H1 (cell line): ENCODE data around the gene EGFLAM. TPM values are rescaled to one million over a fixed set of nuclear protein-coding genes. Genes with fewer than 3 reads are reported as not detected.

Experiments used
- CHD7 ChIP-seq: fragments of 300-600 bp; sonication (generic); IDR thresholded peaks from 2 replicates; pipeline ENCODE4 v1.7.1; 2012; ENCODE audit warnings: low read length, moderate library complexity, mild to moderate bottlenecking, inconsistent platforms; ENCODE audit not compliant: insufficient replicate concordance
- polyA plus RNA-seq, 7 experiments: library from polyadenylated mRNA; depleted of rRNA in 3 of 7; stranded (reverse) in 5 of 7; unstranded in 2 of 7; fragments of >200 nt in 5 of 7; fragments of 200-250 nt in 2 of 7; gene quantifications; 1 replicate in 5 of 7; 2 replicates in 1 of 7; 4 replicates in 1 of 7; pipeline versions ENCODE4 v1.2.1 to v1.2.3, GENCODE V29; 2011 to 2013; ENCODE audit warnings: missing spikeins in 2 of 7, mixed read lengths in 2 of 7
- total RNA-seq: library from RNA; stranded (reverse); fragmentation: NEBNext Ultra II Directional; extraction: Animal tissue kit (Norgen Biotek cat#: 25700); gene quantifications from 2 replicates; pipeline ENCODE4 v1.2.1, GENCODE V29; 2021

The EGFLAM gene
- total and polyA plus RNA-seq, 2 of the 8 experiments (the other 6 are each of a cell fraction or from before 2014, with no cell fraction given), result 0.20 to 0.24 TPM

GRCh38 chr5:38458174-38458573 lies 199.8 kb downstream of the EGFLAM start (continued):
- no peak for TF ChIP-seq CHD7
